ACHN (cell line): ENCODE measurements around the gene EVA1A.

Experiments
- DNase-seq: peaks from one replicate; pipeline ENCODE4 v3.0.0-alpha.2; 2015
- in situ Hi-C: cut with HindIII; loops from 2 replicates; pipeline ENCODE4 v1.10.0; 2017; ENCODE audit warnings: low sequenced_read_pairs, low pct_ligation_motif_present, low pct_unique_long_range_greater_than_20kb

Gene EVA1A

DNA sequence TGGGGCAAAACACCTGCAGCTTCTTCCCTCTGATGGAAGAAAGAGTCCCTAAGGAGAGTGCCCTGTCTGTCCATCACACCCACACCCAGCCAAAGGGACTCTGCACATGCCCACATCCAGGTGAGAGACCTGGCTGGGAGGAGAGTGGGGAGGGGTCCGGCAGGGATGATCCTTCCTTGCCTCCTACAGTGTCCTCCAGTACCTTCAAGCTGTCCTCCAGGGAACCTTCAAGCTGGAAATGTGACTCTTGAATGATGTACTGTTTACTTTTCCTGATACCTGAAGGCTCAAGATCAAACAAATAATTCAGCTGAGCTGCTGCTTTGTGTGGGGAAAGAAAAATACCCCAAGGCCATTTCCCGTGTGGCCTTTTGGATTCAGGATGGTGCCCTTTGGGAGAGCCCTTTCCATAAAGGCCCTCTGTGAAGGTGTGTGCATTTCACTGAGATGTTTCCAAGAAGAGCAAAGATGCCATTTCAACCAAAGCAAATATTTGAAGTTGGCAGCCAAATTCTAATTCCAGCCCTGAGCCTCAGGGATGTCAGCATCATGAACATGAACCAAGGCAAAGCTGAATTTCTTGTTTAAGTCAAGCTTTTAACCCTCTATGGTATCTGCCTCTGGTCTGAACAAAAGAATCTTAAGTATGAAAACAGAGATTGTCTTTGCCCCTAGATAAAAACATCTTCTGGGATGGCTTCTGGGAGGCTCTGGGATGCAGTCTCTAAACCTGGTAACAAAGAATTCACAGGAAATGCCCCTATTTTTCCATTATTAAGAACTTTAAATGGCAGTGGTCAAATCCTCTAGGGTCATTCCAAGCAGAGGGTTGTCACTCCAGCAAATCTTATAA is 11.1 kb downstream of the EVA1A start:
- no peak for DNase-seq
- in situ Hi-C loops: loop anchor here (5.0 kb wide), 1 partner anchor 68 kb away; no protein-coding TSS in a partner anchor

DNA sequence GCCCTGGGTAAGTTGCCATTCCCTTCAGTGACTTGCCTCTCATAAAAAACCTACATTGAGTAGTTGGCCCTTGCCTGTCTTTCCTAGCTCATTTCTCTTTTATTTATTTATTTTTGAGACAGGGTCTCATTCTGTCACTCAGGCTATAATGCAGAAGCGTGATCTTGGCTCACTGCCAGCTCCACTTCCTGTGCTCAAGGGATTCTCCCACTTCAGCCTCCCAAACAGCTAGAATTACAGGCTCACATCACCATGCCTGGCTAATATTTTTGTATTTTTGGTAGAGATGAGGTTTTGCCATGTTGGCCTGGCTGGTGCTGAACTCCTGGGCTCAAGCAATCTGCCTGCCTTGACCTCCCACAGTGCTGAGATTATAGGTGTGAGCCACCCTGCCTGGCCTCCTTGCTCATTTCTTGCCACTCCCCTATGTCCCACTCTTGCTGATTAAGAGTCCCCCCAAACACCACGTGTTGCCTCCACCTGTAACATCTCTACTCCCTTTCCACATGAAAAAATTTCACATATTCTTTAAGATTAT is 12.6 kb downstream of the EVA1A start:
- peak; percentile 35 for DNase-seq
- in situ Hi-C loops: loop anchor here (5.0 kb wide), 1 partner anchor 69 kb away; no protein-coding TSS in a partner anchor

DNA sequence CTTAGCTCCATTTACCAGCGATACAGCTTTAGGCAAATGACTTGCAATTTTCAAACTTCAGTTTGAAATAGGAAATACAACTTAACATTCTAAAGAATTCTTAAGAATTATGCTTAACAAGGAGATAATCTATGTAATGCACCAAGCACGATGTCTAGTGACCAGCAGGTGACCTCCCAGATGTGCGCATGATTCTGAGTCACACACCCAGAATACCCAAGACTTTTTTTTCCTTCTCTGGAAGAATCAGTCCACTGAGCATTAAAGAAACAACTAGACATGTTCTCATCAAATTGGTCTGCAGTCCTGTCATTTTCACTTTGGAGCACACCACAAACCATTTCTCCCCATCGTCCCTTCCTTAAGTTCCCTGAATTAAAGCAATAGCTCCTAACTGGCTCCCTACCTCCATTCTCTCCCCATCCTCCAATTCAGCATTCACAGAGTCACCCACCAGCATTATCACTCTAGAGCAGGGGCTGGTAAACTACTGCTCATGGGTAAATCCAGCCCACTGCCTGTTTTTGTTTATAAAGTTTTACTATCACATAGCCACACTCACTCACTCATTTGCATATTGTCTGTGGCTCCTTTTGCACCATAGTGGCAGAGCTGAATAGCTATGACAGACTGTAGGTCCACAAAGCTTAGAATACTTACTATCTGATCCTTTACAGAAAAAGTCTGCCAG is 13.2 kb downstream of the EVA1A start:
- DNase-seq: peak; percentile 54
- in situ Hi-C loops: loop anchor here (5.0 kb wide), 1 partner anchor 70 kb away; no protein-coding TSS in a partner anchor

DNA sequence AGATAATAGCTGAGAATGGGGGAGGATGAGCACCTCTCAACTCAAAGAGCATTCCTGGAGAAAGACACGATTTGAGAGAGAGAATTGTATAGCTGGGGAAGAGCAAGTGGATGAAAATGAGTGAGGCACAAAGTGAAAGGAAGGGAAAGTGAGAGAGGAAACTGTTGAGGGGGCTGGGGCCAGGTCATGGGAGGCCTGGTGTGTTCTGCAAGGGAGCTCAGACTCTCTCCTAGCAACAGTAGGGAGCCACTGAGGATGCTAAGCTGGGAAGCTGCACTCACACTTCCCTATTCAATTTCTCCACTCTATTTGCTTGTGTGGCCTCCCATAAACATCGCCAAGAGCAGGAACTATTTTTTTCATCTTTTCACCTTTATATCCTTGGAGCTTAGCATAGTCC is 14.8 kb downstream of the EVA1A start:
- no peak for DNase-seq
- in situ Hi-C loops: loop anchor here (5.0 kb wide), 1 partner anchor 71 kb away; no protein-coding TSS in a partner anchor

DNA sequence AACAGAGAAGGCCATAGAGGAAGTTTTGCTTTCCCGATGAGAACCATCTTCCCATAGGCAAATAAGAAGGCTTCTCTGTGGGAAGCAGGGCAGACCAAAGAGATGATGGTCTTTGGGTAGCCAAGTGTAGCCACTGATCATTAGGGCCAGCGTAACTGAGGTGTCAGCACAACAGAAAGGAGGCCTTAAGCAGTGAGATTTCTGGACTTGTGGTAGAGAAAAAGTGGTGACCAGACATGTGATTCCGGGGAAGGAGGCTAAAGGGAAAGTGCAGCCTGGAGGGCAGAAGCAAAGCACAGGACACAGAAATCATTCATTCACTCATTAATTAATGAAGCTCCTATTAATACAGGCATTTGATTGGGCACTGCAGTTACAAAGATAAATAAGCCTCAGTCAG is 15.4 kb downstream of the EVA1A start:
- DNase-seq: no peak
- in situ Hi-C loops: loop anchor here (5.0 kb wide), 1 partner anchor 72 kb away; no protein-coding TSS in a partner anchor

DNA sequence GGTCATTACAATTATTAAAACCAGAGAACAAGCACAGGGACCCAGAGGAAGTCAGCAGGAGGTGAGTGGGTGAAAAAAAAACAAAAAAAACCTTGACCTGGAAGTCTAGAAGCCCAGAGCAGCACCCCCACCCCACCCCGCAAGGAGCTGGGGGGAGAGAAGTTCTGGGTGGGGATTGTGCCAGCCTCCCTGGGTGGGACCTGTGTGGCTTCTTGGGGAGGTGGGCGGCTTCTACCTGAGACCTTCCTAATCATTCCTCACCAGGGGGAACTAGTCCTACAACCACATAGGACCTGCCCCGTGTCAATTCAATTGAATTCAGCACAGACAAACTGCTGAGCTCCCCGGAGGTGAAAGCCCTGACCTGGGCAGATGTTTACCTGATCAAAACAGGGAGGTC is 17.3 kb downstream of the EVA1A start:
- no peak for DNase-seq
- in situ Hi-C loops: no loop called here

DNA sequence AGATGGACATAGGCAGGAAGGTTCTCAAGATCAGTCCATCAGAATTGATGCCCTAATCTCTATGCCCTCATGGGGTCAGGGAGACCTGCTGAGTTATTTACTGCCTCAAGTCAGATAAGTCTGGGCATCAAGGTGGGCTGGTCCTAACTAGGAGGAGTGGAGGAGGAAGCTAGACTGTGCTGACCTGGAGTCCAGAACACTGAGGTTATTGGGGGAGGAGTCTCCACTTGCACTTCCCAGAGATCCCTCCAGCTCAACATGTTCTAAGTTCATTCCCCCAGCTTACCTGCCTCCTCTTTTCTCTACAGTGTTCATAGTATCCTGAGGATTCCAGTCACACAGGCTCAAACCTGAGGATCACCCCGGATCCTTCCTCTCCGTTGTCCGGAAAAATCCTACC is 19.3 kb downstream of the EVA1A start:
- in situ Hi-C loops: no loop called here
- DNase-seq: no peak

DNA sequence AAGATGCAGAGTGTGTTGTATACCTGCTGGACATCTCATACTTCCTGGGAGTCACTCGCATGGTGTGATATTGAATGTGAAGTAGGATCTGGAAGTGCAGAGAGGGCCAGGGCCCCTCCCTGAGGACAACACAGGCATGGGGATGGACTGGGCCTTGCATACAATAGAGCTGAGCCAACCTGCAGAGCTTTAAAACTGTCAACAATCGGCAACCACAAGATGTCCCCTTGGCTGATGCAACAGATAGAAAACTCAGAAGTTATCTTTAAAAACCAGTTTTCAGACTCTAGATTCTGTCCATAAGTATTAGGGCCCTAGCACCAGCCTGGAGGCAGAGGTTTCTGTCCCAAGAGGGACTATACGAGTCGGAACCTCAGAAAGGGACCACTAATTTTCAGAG is 19.7 kb downstream of the EVA1A start:
- DNase-seq: no peak
- in situ Hi-C loops: no loop called here

DNA sequence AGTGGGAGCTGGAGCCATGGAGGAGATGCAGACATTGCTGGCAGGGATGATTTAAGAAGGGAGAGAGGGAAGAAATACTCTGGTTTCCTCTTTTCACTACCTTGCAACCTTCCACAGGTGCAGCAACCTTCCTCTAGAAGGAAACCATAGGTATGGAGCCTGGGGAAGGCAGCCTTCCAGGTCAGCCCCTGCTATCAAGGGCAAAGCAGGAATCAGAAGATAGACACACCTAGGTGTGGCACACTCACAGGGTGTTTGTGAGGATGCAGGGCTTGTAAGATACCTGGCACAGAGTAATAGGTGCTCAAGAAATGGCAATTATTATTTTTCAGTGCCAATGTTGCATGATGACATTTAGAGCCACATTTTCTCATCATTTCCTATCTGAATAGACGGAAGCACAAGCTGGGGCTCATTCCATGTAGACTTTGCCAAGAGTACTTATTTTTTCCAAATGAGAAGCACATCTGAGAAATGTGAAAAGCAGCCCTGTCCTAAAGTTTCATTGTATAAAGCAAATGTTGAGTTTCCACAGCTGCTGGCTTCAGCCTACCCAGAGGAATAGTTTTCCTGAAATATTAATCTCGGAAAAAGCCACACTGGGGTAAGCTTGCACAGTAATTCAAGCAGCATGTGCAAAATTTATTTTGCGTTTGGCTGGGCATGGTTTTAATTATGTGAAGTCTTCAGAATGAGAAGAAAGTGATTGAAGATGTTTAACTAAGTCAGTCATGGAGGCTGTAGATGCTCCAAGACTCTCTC is 20.6 kb downstream of the EVA1A start:
- in situ Hi-C loops: no loop called here
- DNase-seq: no peak

DNA sequence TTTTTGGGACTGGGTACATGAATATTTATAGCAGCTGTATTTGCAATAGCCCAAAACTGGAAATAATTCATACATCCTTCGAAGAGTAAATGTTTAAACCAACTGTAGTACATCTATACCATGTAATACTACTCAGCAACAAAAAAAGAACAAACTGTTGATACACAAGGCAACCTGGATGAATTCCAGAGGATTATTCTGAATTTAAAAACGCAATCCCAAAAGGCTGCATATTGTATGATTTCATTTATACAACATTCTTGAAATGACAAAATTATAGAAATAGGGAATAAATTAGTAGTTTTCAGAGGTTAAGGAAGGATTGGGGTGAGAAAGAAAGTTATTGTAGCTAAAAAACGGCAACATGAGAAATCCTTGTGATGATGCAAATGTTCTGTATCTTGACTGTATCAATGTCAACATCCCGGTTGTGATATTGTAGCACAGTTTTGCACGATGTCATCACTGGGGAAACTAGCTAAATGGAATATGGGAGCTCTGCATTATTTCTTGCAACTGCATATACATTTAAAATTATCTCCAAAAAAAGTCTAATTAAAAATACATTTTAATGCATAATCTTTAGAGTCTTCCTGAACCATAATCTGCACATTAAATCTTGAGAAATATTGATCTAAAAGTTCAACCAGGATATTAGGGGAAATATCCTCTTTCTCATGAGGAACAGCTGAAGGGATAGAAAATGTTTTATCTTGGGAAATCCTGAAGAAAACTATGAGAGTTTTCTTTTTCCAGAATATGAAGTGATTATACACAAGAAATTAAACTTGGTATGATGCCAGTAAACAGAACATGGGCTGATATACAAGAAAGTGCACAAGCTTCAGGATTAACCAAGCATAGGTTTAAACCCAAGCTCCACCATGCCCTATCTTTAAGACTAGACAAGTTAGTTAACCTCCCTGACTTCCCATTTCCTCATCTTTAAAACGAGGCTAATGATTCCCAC is 21.9 kb downstream of the EVA1A start:
- in situ Hi-C loops: no loop called here
- DNase-seq: no peak

DNA sequence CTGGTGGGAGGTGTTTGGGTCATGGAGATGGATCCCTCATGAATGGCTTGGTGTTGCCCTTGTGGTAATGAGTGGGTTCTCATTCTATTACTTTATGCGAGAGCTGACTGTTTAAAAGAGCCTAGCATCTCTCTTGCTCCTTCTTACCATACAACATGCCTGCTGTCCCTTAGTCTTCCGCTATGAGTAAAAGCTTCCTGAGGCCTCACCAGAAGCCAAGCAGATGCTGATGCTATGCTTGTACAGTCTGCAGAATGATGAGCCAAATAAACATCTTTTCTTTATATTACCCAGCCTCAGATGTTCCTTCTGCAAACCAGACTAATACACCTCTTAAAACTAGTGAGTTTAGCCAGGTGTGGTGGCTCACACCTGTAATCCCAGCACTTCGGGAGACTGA is 23.1 kb downstream of the EVA1A start:
- DNase-seq: no peak
- in situ Hi-C loops: no loop called here

DNA sequence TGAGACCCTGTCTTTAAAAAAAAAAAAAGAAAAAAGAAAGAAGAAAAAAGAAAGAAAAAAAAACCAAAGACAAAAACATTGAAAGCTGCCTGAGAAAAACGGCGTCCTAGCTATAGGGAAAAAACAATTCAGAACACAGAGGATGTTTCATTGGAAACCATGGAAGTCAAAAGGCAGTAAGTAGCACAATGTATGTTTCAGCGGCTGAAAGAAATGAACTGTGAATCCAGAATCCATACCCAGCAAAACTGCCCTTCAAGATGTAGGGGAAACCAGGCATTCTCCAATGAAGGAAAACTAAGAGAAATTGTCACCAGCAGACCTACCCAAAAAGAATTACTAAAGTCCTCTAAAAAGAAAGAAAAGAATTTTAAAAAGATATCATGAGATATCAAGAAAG is 27.6 kb downstream of the EVA1A start:
- in situ Hi-C loops: no loop called here

DNA sequence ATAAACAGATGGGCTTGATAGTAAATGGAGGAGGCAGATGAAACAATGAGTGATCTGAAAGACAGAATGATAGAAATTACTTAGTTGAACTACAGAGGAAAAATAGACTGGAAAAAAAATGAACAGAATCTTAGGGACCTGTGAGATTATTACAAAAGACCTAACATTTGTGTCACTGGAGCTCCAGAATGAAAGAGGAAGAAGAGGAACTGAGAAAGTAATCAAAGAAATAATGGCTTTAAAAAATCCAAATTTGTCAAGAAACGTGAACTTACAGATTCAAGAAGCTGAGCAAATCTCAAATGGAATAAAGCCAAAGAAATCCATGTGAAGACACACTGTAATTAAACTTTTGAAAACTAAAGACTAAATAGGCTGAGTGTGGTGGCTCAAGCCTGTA is 28.3 kb downstream of the EVA1A start:
- in situ Hi-C loops: no loop called here

More for the DNA sequence above, 27.6 kb downstream of the EVA1A start:
- no peak for DNase-seq

DNA sequence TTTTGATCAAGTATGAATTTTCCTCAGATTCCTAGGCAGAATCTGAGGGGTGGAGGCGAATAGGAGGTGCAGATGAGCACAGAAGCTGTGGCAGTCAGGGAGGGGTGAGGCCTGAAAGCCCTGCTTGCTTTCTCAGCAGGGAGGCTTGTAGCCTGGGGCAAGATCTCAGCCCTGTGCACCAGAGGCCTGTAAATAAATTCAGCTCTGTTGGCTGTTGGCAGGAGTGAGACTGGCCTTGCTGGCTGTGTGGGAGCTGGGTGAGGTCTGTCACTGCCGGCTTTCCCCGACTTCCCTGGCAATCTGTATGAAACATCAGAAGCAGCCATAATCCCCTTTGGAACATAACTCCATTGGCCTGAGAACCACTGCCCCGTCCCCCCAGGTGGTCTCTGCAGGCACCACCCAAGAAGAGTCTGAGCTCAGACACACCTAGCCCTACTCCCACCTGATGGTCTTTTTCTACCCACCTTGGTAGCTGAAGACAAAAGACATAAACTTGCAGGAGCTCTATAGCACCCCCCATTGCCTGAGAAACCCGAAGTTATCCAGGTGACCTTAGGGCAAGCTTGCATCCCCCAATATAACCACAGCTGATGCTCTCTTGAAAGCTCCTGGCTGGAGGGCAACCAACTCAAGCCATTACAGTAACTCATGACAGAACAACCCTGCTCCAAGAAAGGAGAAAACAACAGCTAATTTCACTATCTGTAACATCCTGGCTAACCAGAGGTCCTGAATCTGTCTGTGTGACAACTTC is 32.3 kb downstream of the EVA1A start:
- no peak for DNase-seq
- in situ Hi-C loops: no loop called here

More for the DNA sequence above, 28.3 kb downstream of the EVA1A start:
- DNase-seq: no peak

DNA sequence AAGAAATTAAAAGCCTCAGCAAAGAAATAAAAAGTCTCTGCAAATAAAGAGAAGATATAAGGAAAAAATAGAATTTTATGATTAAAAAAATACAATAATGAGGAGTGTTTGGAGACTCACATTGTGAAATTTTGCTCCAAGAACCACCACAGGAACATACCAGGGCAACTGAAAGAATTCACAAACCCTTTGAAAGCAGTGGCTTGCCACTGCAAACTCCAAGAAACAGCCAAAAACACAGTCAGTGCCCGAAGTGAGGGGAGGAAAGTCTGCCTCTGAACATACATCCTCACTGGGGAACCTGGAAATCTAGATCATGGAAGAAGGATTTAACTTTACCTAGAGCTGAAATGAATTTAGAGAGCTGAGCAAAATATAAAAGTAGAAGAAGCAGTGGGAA is 33.1 kb downstream of the EVA1A start:
- in situ Hi-C loops: no loop called here
- no peak for DNase-seq

DNA sequence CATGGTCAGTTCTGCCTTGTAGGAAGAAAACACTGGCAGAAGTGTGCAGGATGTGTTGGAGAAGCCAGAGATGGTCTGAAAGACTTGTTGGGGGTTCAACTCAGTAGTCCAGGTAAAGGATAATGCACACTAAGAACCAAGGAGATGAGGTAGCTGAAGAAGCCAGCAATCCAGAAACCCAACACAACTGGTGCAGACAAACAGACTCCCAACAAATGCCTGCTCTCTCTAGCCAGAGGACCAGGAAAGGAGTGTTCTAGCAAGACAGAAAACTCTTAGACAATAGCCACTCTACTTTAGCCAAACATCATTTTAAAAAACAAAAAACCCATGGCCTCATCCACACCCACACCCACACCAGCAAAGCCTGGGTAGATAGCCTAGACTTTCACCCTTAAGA is 33.9 kb downstream of the EVA1A start:
- in situ Hi-C loops: no loop called here
- DNase-seq: no peak
